ENCODE results near the gene LRCH1.
A peak's percentile ranks its signal among the peaks of the same experiment; 100 is the strongest.

LRCH1 gene

GRCh38 chr13:46620029-46620428 is 67.1 kb downstream of the LRCH1 start:
- no peak for TF ChIP-seq CTCF (IDR thresholded peaks at IDR 0.05; ENCODE audit: insufficient read depth, missing control alignments)
- DNase-seq (ENCODE audit: insufficient read length, low spot score), result no peak
- no peak for FAIRE-seq

- no peak for DNase-seq (ENCODE audit: insufficient read length, low spot score)
- no peak for FAIRE-seq
- no peak for TF ChIP-seq CTCF (IDR thresholded peaks at IDR 0.05; ENCODE audit: insufficient read depth, missing control alignments)
Observed at GRCh38 chr13:46620471-46620870, 67.5 kb downstream of the LRCH1 start.

- FAIRE-seq (no peak), DNase-seq (ENCODE audit: insufficient read length, low spot score) (no peak)
- TF ChIP-seq CTCF (IDR thresholded peaks at IDR 0.05; ENCODE audit: insufficient read depth, missing control alignments), result no peak
Observed at GRCh38 chr13:46621133-46621532, 68.2 kb downstream of the LRCH1 start.

GRCh38 chr13:46621792-46622629 is 69.0 kb downstream of the LRCH1 start:
- DNase-seq (ENCODE audit: insufficient read length, low spot score) (no peak), FAIRE-seq (no peak)
- no peak for TF ChIP-seq CTCF (IDR thresholded peaks at IDR 0.05; ENCODE audit: insufficient read depth, missing control alignments)

GRCh38 chr13:46622630-46623256 is 69.8 kb downstream of the LRCH1 start:
- FAIRE-seq (peak; percentile 99), DNase-seq (ENCODE audit: insufficient read length, low spot score) (no peak)
- no peak for TF ChIP-seq CTCF (IDR thresholded peaks at IDR 0.05; ENCODE audit: insufficient read depth, missing control alignments)

GRCh38 chr13:46624353-46624752 is 71.4 kb downstream of the LRCH1 start:
- TF ChIP-seq CTCF (IDR thresholded peaks at IDR 0.05; ENCODE audit: insufficient read depth, missing control alignments), result no peak
- DNase-seq (ENCODE audit: insufficient read length, low spot score) (no peak), FAIRE-seq (peak; percentile 21)

GRCh38 chr13:46624821-46625220 is 71.9 kb downstream of the LRCH1 start:
- FAIRE-seq (no peak), DNase-seq (ENCODE audit: insufficient read length, low spot score) (no peak)
- no peak for TF ChIP-seq CTCF (IDR thresholded peaks at IDR 0.05; ENCODE audit: insufficient read depth, missing control alignments)
